GM06990 (cell line): ENCODE data around the gene TBC1D24.

ENCODE experiments used
- DNase-seq: peaks from one replicate; pipeline ENCODE4 v3.0.0-alpha.2; 2011; ENCODE audit not compliant: insufficient read length; ENCODE audit errors: extremely low read depth
- H3K27me3 ChIP-seq: replicated peaks from 2 replicates; pipeline ENCODE4 v1.6.0; 2011; ENCODE audit warnings: low read length; ENCODE audit not compliant: control insufficient read depth, insufficient read depth
- H3K36me3 ChIP-seq: 2 replicates; pipeline ENCODE4 v1.5.1; 2011; ENCODE audit warnings: low read length; ENCODE audit not compliant: control insufficient read depth, insufficient read depth
- H3K4me3 ChIP-seq: replicated peaks from 2 replicates; pipeline ENCODE4 v1.5.1; 2011; ENCODE audit warnings: low read depth, mild to moderate bottlenecking, control low read depth, low read length
- TF ChIP-seq, protein P1 (sequence below): IDR thresholded peaks from 2 replicates; pipeline ENCODE4 v1.5.1; 2011; ENCODE audit warnings: low read length, control low read depth, mild to moderate bottlenecking, inconsistent platforms; ENCODE audit not compliant: insufficient read depth, poor library complexity, severe bottlenecking

The TBC1D24 gene

DNA sequence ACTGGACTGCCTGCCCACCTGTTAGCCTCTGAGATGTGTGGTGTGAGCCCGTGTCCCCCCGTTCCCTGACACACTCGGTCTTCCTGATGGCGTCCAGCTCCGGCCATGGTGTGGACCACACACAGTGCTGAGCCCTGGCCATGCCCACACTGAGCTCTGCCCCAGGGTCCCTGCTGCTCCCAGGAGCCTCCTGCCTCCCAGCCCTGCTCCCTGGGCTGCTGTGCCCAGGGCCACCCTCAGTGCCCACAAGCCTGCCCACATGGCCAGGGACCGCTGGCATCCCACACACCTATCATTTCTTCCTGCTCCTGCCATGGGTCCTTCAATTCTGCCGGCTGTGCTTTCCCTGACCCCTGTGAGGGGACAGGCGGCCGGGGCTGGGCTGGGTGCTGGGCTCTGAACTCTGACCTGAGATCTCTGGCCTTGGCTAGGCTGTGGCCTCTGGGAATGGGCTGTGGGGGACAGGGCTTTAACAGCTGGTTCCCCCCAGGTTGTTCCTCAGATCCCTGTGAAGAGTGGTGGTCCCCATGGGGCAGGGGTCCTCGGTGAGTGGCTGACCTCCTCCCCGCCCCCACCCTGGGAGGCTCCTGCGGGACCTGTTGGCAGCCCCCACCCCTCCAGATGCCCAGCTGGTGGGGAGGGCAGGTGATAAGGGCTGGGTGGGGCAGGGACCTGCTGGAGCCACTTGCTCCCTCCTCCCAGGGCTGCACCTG, 52.3 kb downstream of the TBC1D24 start:
- DNase-seq = no peak
- H3K4me3 ChIP-seq = no peak overlapping the region
- peaks cover 31% of the 10 kb centered on the region for H3K36me3 ChIP-seq
- TF ChIP-seq, protein P1, sequence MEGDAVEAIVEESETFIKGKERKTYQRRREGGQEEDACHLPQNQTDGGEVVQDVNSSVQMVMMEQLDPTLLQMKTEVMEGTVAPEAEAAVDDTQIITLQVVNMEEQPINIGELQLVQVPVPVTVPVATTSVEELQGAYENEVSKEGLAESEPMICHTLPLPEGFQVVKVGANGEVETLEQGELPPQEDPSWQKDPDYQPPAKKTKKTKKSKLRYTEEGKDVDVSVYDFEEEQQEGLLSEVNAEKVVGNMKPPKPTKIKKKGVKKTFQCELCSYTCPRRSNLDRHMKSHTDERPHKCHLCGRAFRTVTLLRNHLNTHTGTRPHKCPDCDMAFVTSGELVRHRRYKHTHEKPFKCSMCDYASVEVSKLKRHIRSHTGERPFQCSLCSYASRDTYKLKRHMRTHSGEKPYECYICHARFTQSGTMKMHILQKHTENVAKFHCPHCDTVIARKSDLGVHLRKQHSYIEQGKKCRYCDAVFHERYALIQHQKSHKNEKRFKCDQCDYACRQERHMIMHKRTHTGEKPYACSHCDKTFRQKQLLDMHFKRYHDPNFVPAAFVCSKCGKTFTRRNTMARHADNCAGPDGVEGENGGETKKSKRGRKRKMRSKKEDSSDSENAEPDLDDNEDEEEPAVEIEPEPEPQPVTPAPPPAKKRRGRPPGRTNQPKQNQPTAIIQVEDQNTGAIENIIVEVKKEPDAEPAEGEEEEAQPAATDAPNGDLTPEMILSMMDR = no peak
- no peaks in the 10 kb centered on the region for H3K27me3 ChIP-seq

DNA sequence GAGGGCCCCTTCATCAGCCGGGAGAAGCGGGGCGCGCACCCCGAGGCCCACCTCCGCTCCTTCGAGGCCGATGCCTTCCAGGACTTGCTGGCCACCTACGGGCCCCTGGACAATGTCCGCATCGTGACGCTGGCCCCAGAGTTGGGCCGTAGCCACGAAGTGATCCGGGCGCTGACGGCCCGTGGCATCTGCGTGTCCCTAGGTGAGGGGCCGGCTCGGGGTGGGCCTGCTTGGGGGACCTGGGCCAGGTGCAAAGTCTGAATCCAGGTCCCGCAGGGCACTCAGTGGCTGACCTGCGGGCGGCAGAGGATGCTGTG, 52.8 kb downstream of the TBC1D24 start:
- peaks cover 31% of the 10 kb centered on the region for H3K36me3 ChIP-seq
- DNase-seq = no peak
- no peak overlapping the region for H3K4me3 ChIP-seq
- TF ChIP-seq, protein P1 = no peak
- no peaks in the 10 kb centered on the region for H3K27me3 ChIP-seq

DNA sequence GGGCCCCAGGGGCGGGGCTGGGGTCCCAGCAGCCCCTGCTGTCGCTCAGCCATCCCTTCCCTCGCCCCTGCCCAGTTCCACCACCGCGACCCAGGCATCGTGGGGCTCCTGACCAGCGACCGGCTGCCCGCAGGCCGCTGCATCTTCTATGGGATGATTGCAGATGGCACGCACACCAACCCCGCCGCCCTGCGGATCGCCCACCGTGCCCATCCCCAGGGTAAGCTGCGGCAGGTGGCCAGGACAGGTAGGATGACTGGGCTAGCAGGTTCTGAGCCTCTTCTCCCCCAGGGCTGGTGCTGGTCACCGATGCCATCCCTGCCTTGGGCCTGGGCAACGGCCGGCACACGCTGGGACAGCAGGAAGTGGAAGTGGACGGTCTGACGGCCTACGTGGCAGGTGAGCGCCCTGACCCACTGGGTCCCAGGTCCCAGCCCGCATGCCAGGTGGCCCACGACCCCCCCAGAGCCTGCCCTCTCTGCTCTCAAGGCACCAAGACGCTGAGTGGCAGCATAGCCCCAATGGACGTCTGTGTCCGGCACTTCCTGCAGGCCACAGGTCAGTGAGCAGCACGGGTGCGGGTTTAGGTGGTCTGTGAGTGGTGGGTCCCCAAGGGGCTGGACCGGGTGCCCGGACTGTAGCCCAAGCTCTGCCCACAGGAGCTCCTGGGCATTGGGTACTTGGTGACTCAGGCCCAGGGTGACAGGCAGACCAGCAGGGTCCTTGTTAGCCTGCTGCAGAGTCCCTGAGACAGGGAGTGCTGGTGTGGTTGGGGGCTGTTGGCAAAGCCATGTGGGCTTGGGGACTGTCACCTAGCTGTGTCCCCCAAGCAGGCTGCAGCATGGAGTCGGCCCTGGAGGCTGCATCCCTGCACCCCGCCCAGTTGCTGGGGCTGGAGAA, 53.5 kb downstream of the TBC1D24 start:
- TF ChIP-seq, protein P1 = no peak
- no peaks in the 10 kb centered on the region for H3K27me3 ChIP-seq
- no peak overlapping the region for H3K4me3 ChIP-seq
- H3K36me3 ChIP-seq = peaks cover 31% of the 10 kb centered on the region
- DNase-seq = no peak

DNA sequence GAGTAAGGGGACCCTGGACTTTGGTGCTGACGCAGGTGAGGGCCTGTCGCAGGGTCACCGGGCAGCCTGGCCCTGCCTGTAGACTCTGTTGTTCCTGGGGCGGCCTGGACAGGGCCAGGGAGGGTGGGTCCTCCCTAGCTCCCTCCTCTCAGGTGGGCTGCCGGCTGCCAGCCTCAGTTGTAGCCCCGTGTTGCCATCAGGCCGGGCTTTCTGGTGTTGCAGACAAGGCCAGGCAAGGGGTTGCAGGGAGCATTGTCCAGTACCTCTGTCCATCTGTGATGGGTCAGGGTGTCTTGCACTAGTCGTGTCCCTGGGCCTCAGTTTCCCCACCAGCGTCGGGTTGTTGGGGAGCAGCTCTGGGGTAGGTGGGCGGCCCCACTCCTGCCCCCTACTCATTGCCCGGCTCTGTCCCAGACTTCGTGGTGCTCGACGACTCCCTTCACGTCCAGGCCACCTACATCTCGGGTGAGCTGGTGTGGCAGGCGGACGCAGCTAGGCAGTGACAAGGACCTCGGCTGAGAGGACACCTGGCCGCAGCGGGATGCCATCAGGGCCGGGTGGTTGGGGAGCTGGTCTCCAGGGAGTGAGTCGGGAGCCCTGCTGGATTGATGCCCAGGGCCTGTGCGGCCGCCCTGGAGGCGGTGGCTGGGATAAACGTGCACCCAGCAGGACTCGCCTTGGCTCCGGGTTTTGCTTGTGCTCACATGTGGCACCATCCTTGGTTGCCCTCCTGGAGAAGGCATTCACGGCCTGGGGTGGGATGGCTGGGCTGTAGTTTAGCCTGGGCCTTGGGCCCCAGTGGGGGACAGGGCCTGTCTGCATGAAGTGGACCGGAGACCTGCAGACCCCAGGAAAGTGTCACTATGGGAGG, 54.4 kb downstream of the TBC1D24 start:
- no peak overlapping the region for H3K4me3 ChIP-seq
- H3K36me3 ChIP-seq = peaks cover 24% of the 10 kb centered on the region
- TF ChIP-seq, protein P1 = no peak
- no peak for DNase-seq
- no peaks in the 10 kb centered on the region for H3K27me3 ChIP-seq

DNA sequence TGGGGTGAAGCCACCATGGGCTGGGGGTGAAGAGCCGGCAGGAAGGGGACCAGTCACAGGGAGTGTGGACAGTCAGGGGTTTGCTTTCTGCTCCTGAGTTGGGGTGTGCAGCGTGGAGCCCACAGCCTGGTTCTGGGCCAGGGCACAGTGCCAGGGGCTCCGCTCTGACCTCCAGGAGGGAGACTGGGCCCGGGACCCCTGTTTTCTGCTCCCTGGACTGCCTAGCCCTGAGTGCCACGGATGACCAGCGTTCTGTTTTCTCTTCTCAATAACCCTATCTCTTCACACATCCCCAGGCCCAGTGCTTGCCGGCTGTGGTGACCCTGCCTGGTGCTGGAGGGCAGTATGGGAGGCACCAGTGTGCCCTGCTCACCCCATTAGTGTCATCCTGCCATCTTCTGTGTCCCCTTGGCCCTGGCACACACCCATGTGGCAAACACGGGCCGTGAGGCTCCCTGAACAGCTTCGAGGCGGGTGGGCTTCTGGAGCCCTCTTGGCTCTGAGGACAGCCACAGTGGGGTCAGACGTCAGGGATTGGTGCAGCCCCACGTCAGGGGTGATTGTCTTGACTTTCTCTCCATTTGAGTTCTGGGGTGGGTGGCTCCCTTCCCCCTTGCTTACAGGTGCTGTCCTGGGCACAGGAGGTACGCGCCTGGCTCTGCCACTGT, 55.2 kb downstream of the TBC1D24 start:
- Histone ChIP-seq H3K36me3 (peaks cover 24% of the 10 kb centered on the region), H3K27me3 (no peaks in the 10 kb centered on the region), H3K4me3 (no peak overlapping the region)
- TF ChIP-seq, protein P1 = no peak
- DNase-seq = no peak
